OCI-LY3 (cell line): ENCODE measurements around the gene NAT8L.

ENCODE experiments used
- H2AFZ ChIP-seq: fragments of 200-600, 300-600 bp; shearing (Covaris generic); 2 replicates; pipeline ENCODE4 v1.6.0; 2014; ENCODE audit warnings: antibody characterized with exemption, low read depth, low read length
- H3K27ac ChIP-seq: fragments of 200-600, 300-600 bp; sonication (generic); 2 replicates; pipeline ENCODE4 v1.5.1; 2014; ENCODE audit warnings: mild to moderate bottlenecking, low read length, moderate library complexity, mixed read lengths
- H3K27me3 ChIP-seq: fragments of 200-600, 300-600 bp; sonication (generic); 2 replicates; pipeline ENCODE4 v1.6.1; 2014; ENCODE audit warnings: low read depth, low read length, mixed read lengths
- H3K36me3 ChIP-seq: fragments of 200-600, 300-600 bp; sonication (generic); replicated peaks from 2 replicates; pipeline ENCODE3; 2014; ENCODE audit warnings: low read depth, low read length, mixed read lengths
- H3K4me1 ChIP-seq: fragments of 300-600, 200-600 bp; sonication (generic); 2 replicates; pipeline ENCODE4 v1.6.1; 2014; ENCODE audit warnings: low read length, mixed read lengths
- H3K4me2 ChIP-seq: fragments of 200-600, 300-600 bp; sonication (generic); 2 replicates; pipeline ENCODE4 v1.6.1; 2014; ENCODE audit warnings: low read length, mixed read lengths
- H3K4me3 ChIP-seq: fragments of 300-600, 200-600 bp; sonication (generic); 2 replicates; pipeline ENCODE4 v1.5.1; 2014; ENCODE audit warnings: antibody characterized with exemption, mild to moderate bottlenecking, low read length, moderate library complexity
- H3K79me2 ChIP-seq: fragments of 300-600, 200-600 bp; shearing (Covaris generic); 2 replicates; pipeline ENCODE4 v1.6.1; 2014; ENCODE audit warnings: mild to moderate bottlenecking, low read length, mixed read lengths
- H3K9ac ChIP-seq: fragments of 300-600, 200-600 bp; shearing (Covaris generic); 2 replicates; pipeline ENCODE4 v1.6.0; 2014; ENCODE audit warnings: mild to moderate bottlenecking, low read length, moderate library complexity
- H3K9me3 ChIP-seq: fragments of 200-600, 300-600 bp; shearing (Covaris generic); 2 replicates; pipeline ENCODE4 v1.6.1; 2014; ENCODE audit warnings: low read length, mixed read lengths; ENCODE audit not compliant: insufficient read depth
- H4K20me1 ChIP-seq: fragments of 200-600, 300-600 bp; sonication (generic); 2 replicates; pipeline ENCODE4 v1.6.1; 2016; ENCODE audit warnings: low read length, mixed read lengths; ENCODE audit not compliant: insufficient read depth
- CTCF ChIP-seq: fragments of 200-600, 300-600 bp; sonication (generic); IDR thresholded peaks from 2 replicates; pipeline ENCODE4 v1.5.1; 2014; ENCODE audit warnings: antibody characterized with exemption, low read length, low read depth
- EZH2phosphoT487 ChIP-seq: fragments of 200-600 bp; shearing (Covaris generic); IDR thresholded peaks from 2 replicates; pipeline ENCODE4 v1.6.1; 2018; ENCODE audit warnings: antibody characterized with exemption, mixed run types, low read depth

Gene NAT8L

DNA sequence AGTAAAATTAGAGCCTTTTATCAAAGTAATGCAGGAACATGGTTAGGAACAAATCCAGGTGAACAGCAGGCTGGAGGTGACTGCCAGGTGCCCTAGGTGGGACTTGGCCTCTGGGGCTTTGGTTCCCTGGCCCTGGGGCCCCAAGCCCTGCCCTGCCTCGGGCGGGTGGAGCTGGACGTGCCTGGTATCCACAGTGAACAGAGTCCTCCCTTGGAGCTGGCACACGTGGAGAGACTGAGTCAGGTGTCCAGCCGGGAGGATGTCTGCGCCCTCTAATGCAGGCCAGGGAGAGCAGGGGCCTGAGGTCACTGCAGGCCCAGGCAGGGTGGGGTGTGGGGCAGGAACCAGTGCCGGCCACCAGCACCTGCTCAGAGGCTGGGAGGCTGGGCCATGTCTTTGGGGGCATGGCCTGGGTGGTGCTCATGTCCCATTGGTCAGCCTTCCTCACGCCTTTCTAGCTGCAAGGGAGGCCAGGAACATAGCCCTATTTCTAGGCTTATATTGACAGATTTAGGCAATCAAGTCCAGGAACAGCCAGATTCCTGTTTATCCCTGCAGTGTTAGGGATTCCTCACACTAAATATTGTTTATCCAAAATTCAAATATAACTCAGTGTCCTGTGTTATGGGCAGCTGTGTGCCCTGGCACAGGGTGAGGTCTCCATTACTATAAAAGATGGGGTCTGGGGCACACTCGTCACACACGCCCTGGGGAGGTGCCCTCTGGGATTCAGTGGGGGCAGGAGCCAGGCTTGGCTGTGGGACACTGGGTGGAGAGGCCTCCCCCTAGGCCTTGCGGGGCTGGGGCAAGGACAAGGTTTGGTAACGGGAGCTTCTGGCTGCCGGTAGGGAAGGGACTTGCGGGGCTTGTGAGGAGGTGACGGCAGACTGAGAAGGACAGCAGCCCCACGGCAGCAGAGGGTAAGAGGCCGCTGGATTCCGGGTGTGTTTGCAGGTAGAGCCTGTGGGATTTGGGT, 14.3 kb upstream of the NAT8L start:
- 0 out of 2 replicates have a peak, but pooled peaks cover 2% of the 10 kb centered on the region for H3K4me1 ChIP-seq
- H3K4me3 ChIP-seq, result no peak overlapping the region
- no peak overlapping the region for H2AFZ ChIP-seq
- peaks cover 3% of the 10 kb centered on the region; the same call in 1 of the 2 replicates for H4K20me1 ChIP-seq
- H3K9ac ChIP-seq, result no peak overlapping the region
- no peaks in the 10 kb centered on the region for H3K36me3 ChIP-seq
- no peaks in the 10 kb centered on the region for H3K27me3 ChIP-seq
- no peak overlapping the region for H3K4me2 ChIP-seq
- no peaks in the 10 kb centered on the region; the same call in 1 of the 2 replicates for H3K79me2 ChIP-seq
- TF ChIP-seq CTCF (no peak), EZH2phosphoT487 (no peak)
- no peak overlapping the region for H3K27ac ChIP-seq
- no peaks in the 10 kb centered on the region for H3K9me3 ChIP-seq

GRCh38 chr4:2045518-2045951, 13.6 kb upstream of the NAT8L start:
- 0 out of 2 replicates have a peak, but pooled peaks cover 2% of the 10 kb centered on the region for H3K4me1 ChIP-seq
- no peaks in the 10 kb centered on the region; the same call in 1 of the 2 replicates for H3K79me2 ChIP-seq
- H2AFZ ChIP-seq, result no peak overlapping the region
- H3K4me2 ChIP-seq, result no peak overlapping the region
- no peak overlapping the region for H3K9ac ChIP-seq
- H3K9me3 ChIP-seq, result no peaks in the 10 kb centered on the region
- TF ChIP-seq EZH2phosphoT487, result no peak
- no peak for TF ChIP-seq CTCF
- H3K36me3 ChIP-seq, result no peaks in the 10 kb centered on the region
- H3K27me3 ChIP-seq, result no peaks in the 10 kb centered on the region
- no peak overlapping the region for H3K27ac ChIP-seq
- H3K4me3 ChIP-seq, result no peak overlapping the region
- peaks cover 3% of the 10 kb centered on the region; the same call in 1 of the 2 replicates for H4K20me1 ChIP-seq

- TF ChIP-seq CTCF (no peak), EZH2phosphoT487 (no peak)
- Histone ChIP-seq H3K9ac (no peak overlapping the region), H3K4me3 (no peak overlapping the region), H4K20me1 (peaks cover 3% of the 10 kb centered on the region; the same call in 1 of the 2 replicates), H3K4me2 (no peak overlapping the region), H3K27ac (no peak overlapping the region), H3K79me2 (no peaks in the 10 kb centered on the region; the same call in 1 of the 2 replicates), H3K27me3 (no peaks in the 10 kb centered on the region), H3K36me3 (no peaks in the 10 kb centered on the region), H3K9me3 (no peaks in the 10 kb centered on the region), H2AFZ (no peak overlapping the region), H3K4me1 (0 out of 2 replicates have a peak, but pooled peaks cover under 1% of the 10 kb centered on the region)
Observed at GRCh38 chr4:2046031-2046961, 12.8 kb upstream of the NAT8L start.
